Right lobe of liver (tissue), 4 donors: ENCODE results near the gene MORC2.

Experiments used
- POLR2A ChIP-seq: fragments of 450-650 bp; IDR thresholded peaks from one replicate; pipeline ENCODE4 v1.6.1; 2017; ENCODE audit warnings: antibody characterized with exemption, mild to moderate bottlenecking
- TF ChIP-seq, protein P1 (sequence below), 4 donors: fragments of 200-600 bp in 3 of 4; fragments of 450-650 bp in 1 of 4; IDR thresholded peaks; one replicate each; pipeline versions ENCODE4 v1.5.1 to v1.8.0; 2016 to 2022; ENCODE audit warnings: antibody characterized with exemption in 4 of 4, mild to moderate bottlenecking in 2 of 4
- donor health status: DM: no; HTN: no; CAD: no.
- donor health status: DM: no; HTN: no; CAD: no.
- donor health status: DM: no; HTN: yes; CAD: no.

DNA sequence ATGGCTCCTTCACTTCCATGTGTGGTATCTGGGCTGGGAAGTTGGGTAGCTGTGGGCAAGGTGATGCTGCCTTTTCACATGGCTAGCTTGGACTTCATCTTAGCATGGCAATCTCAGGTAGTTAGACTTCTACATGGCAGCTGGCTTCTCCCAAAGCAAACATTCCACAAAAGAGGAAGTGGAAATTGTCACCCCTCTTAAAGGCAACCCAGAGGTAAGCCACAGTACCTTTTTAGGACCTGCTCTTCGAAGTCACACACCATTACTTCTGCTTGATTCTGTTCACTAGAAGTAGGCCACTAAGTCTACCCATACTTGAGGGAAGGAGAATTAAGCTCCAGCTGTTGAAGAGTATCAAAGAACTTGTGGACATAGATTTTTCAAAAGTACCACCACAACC, 26.4 kb upstream of the MORC2 start:
- no peak for TF ChIP-seq POLR2A
- TF ChIP-seq, protein P1, sequence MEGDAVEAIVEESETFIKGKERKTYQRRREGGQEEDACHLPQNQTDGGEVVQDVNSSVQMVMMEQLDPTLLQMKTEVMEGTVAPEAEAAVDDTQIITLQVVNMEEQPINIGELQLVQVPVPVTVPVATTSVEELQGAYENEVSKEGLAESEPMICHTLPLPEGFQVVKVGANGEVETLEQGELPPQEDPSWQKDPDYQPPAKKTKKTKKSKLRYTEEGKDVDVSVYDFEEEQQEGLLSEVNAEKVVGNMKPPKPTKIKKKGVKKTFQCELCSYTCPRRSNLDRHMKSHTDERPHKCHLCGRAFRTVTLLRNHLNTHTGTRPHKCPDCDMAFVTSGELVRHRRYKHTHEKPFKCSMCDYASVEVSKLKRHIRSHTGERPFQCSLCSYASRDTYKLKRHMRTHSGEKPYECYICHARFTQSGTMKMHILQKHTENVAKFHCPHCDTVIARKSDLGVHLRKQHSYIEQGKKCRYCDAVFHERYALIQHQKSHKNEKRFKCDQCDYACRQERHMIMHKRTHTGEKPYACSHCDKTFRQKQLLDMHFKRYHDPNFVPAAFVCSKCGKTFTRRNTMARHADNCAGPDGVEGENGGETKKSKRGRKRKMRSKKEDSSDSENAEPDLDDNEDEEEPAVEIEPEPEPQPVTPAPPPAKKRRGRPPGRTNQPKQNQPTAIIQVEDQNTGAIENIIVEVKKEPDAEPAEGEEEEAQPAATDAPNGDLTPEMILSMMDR (IDR thresholded peaks at IDR 0.05): no peak
